SK-N-MC (cell line): ENCODE measurements around the gene CA10.

Source experiments
- EZH2 ChIP-seq: fragments of 200-600 bp; sonication (generic); IDR thresholded peaks from one replicate; pipeline ENCODE4 v1.6.1; 2017; ENCODE audit warnings: antibody characterized with exemption
- FOXP2 ChIP-seq: optimal IDR thresholded peaks from 2 replicates; pipeline ENCODE3; 2011; ENCODE audit warnings: mild to moderate bottlenecking, moderate library complexity; ENCODE audit not compliant: insufficient read depth; ENCODE audit errors: extremely low read length, control extremely low read depth
- POLR2AphosphoS5 ChIP-seq: IDR thresholded peaks from 2 replicates; pipeline ENCODE4 v1.6.1; 2012; ENCODE audit warnings: mild to moderate bottlenecking, low read depth, low read length, borderline replicate concordance

DNA sequence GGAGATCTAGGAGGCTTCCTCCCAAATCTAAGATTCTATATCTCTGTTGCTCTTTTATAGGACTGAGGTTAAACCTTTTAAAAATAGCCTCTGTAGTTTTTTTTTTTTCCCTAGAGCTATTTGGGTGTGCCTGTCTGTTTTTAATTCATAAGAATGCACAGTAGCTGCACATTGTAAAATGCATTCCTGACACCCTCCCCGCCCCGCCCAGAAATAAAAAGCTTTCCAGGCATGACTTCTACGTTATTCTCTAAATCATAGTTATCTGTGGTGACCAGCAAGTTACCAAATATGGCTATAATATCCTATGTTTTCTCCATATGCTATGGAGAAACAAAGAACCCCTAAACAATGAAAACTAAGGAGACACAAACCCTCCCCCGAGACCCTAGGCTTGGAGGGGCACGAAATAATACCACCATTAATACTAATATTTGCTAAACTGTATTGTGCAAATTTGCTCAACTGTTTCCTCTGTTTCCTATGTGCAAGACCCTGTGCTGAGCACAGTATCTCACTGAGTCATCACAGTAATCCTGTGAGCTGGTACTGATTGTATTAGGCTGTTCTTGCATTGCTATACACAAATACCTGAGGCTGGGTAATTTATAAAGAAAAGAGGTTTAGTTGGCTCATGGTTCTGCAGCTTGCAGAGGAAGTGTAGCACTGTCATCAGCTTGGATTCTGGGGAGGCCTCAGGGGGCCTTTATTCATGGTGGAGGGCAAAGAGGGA is 388.3 kb downstream of the CA10 start:
- TF ChIP-seq POLR2AphosphoS5 (no peak), EZH2 (no peak), FOXP2 (no peak)
